ENCODE results near the gene PLA1A.

DNA sequence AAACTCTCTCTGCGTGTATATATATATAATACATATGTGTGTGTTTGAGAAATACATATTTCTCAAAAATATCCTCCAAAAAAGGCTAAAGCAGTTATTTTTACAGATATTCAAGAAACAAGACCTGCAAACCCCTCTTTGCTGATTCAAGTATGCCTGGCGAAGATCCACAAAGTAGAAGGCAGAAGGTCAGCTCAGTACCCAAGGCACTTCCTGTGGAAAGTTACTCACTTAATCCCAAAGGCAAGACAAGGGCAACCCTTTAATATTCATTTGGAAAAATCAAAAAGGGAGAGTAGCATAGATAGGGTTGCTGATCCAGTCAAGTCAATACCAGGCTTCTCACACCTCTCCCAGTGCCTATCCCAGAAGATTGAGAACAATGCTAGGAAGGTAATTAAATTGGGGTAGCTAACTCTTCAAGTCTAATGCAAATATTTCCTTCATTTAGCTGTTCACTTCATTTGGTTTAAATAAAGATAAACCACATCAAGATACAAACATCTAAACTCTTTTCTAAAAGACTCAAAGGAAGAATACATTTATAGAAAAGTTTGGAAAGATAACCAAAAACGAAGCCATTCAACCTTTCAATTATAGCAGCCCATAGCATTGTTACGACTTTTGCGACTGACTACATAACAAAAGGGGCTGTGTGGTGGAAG lies 72.4 kb downstream of the PLA1A start:
- no peak for TF ChIP-seq POLR2AphosphoS5 (IDR thresholded peaks at IDR 0.05; ENCODE audit: low read depth, low read length)
- no peak for TF ChIP-seq TAF1 (IDR thresholded peaks at IDR 0.05; ENCODE audit: borderline replicate concordance, insufficient read depth, low read length)
- TF ChIP-seq, protein P1, sequence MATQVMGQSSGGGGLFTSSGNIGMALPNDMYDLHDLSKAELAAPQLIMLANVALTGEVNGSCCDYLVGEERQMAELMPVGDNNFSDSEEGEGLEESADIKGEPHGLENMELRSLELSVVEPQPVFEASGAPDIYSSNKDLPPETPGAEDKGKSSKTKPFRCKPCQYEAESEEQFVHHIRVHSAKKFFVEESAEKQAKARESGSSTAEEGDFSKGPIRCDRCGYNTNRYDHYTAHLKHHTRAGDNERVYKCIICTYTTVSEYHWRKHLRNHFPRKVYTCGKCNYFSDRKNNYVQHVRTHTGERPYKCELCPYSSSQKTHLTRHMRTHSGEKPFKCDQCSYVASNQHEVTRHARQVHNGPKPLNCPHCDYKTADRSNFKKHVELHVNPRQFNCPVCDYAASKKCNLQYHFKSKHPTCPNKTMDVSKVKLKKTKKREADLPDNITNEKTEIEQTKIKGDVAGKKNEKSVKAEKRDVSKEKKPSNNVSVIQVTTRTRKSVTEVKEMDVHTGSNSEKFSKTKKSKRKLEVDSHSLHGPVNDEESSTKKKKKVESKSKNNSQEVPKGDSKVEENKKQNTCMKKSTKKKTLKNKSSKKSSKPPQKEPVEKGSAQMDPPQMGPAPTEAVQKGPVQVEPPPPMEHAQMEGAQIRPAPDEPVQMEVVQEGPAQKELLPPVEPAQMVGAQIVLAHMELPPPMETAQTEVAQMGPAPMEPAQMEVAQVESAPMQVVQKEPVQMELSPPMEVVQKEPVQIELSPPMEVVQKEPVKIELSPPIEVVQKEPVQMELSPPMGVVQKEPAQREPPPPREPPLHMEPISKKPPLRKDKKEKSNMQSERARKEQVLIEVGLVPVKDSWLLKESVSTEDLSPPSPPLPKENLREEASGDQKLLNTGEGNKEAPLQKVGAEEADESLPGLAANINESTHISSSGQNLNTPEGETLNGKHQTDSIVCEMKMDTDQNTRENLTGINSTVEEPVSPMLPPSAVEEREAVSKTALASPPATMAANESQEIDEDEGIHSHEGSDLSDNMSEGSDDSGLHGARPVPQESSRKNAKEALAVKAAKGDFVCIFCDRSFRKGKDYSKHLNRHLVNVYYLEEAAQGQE (IDR thresholded peaks at IDR 0.05; ENCODE audit: insufficient read depth in 1 of 2, low read depth in 2 of 2, low read length in 2 of 2) = no peak
- TF ChIP-seq SIN3A (IDR thresholded peaks at IDR 0.05; ENCODE audit: borderline replicate concordance, insufficient read depth, low read length) = no peak
